Endothelial cell of umbilical vein (primary cell): Measurements from ENCODE around the gene LMF1. TPM values are rescaled to one million over a fixed set of nuclear protein-coding genes. Genes with fewer than 3 reads are reported as not detected.

Source experiments
- BruUV-seq: library from RNA; stranded (reverse); fragments of 400-500 nt; replicated peaks from 2 replicates; lab custom pipeline; 2021; lab: Mats Ljungman, UMichigan
- CTCF ChIA-PET: fragments of 300-600, 350-600 bp; sonication (Branson Sonifier 250); formaldehyde crosslinking; loops from one replicate; lab custom pipeline; 2021; ENCODE audit warnings: antibody characterized with exemption, inconsistent platforms; lab: Charles Lee
- POLR2A ChIA-PET: fragments of 300-600, 350-600 bp; sonication (Branson Sonifier 250); formaldehyde crosslinking; loops from one replicate; lab custom pipeline; 2021; ENCODE audit warnings: antibody characterized with exemption, inconsistent platforms; lab: Charles Lee
- DNase-seq: peaks from one replicate; pipeline ENCODE4 v3.0.0-alpha.2; 2011; ENCODE audit warnings: low read depth, low spot score
- FAIRE-seq: peaks from 2 replicates; lab custom pipeline; 2011; peaks lifted over from hg19 to GRCh38; lab: Jason Lieb, UNC
- H2AFZ ChIP-seq: 2 replicates; pipeline ENCODE4 v1.6.0; 2012; ENCODE audit warnings: low read depth, low read length, control low read depth, inconsistent platforms
- H3K27ac ChIP-seq: 2 replicates; pipeline ENCODE4 v1.5.1; 2011; ENCODE audit warnings: low read depth, mild to moderate bottlenecking, control low read depth, low read length, moderate library complexity; ENCODE audit not compliant: insufficient read depth
- H3K27me3 ChIP-seq, 2 experiments: 2 replicates each; pipeline versions ENCODE4 v1.6.0 to v1.6.1; 2011; ENCODE audit warnings: low read length in 2 of 2, mixed read lengths in 1 of 2; ENCODE audit not compliant: control insufficient read depth in 2 of 2, insufficient read depth in 2 of 2
- H3K36me3 ChIP-seq, 2 experiments: 2 replicates in 1 of 2; 3 replicates in 1 of 2; pipeline ENCODE4 v1.5.1; 2011; ENCODE audit warnings: low read length in 2 of 2, mild to moderate bottlenecking in 1 of 2, moderate library complexity in 1 of 2; ENCODE audit not compliant: control insufficient read depth in 2 of 2, insufficient read depth in 2 of 2; ENCODE audit errors: extremely low read depth in 1 of 2
- H3K4me1 ChIP-seq: 3 replicates; pipeline ENCODE4 v1.5.1; 2011; ENCODE audit warnings: mild to moderate bottlenecking, low read length; ENCODE audit not compliant: control insufficient read depth, insufficient read depth; ENCODE audit errors: extremely low read depth
- H3K4me2 ChIP-seq: 2 replicates; pipeline ENCODE4 v1.6.1; 2011; ENCODE audit warnings: low read length, control low read depth, mixed read lengths; ENCODE audit not compliant: insufficient read depth
- H3K4me3 ChIP-seq, 3 experiments: fragments of 200-600 bp in 1 of 3; sonication (generic), shearing (Covaris generic) in 1 of 3; replicated peaks in 1 of 3; 2 replicates each; pipeline ENCODE4 v1.5.1; 2011 to 2016; ENCODE audit warnings: control low read depth in 3 of 3, low read length in 3 of 3, mild to moderate bottlenecking in 2 of 3, inconsistent platforms in 1 of 3, low read depth in 1 of 3, moderate library complexity in 1 of 3; ENCODE audit not compliant: insufficient read depth in 1 of 3
- H3K79me2 ChIP-seq: 2 replicates; pipeline ENCODE4 v1.6.0; 2012; ENCODE audit warnings: low read length, inconsistent platforms; ENCODE audit not compliant: control insufficient read depth, insufficient read depth
- H3K9ac ChIP-seq: replicated peaks from 2 replicates; pipeline ENCODE3; 2011; ENCODE audit warnings: low read length, control low read depth; ENCODE audit not compliant: insufficient read depth; ENCODE audit errors: extremely low read depth
- H3K9me1 ChIP-seq: replicated peaks from 3 replicates; pipeline ENCODE4 v1.6.0; 2011; ENCODE audit warnings: mild to moderate bottlenecking, low read length; ENCODE audit not compliant: control insufficient read depth, insufficient read depth; ENCODE audit errors: extremely low read depth
- H3K9me3 ChIP-seq: replicated peaks from 2 replicates; pipeline ENCODE4 v1.5.1; 2012; ENCODE audit warnings: low read length, inconsistent platforms; ENCODE audit not compliant: control insufficient read depth, insufficient read depth
- H4K20me1 ChIP-seq: replicated peaks from 2 replicates; pipeline ENCODE3; 2011; ENCODE audit warnings: mild to moderate bottlenecking, low read length; ENCODE audit not compliant: control insufficient read depth, insufficient read depth; ENCODE audit errors: extremely low read depth
- FOS ChIP-seq: IDR thresholded peaks from 2 replicates; pipeline ENCODE4 v1.6.1; 2011; ENCODE audit warnings: mild to moderate bottlenecking, low read length, moderate library complexity, borderline replicate concordance; ENCODE audit not compliant: insufficient read depth
- GATA2 ChIP-seq: IDR thresholded peaks from 2 replicates; pipeline ENCODE4 v1.7.0; 2011; ENCODE audit warnings: low read depth, mild to moderate bottlenecking, moderate library complexity, mixed read lengths, low read length; ENCODE audit not compliant: insufficient read length, insufficient read depth
- JUN ChIP-seq: IDR thresholded peaks from 2 replicates; pipeline ENCODE4 v1.6.1; 2011; ENCODE audit warnings: borderline replicate concordance, low read depth; ENCODE audit not compliant: insufficient read length, insufficient read depth
- MAX ChIP-seq: IDR thresholded peaks from 2 replicates; pipeline ENCODE4 v1.6.1; 2011; ENCODE audit not compliant: insufficient read depth, insufficient read length
- MYC ChIP-seq: IDR thresholded peaks from one replicate; pipeline ENCODE4 v1.6.1; 2011; ENCODE audit warnings: mild to moderate bottlenecking, low read depth, low read length
- POLR2A ChIP-seq: IDR thresholded peaks from 2 replicates; pipeline ENCODE4 v1.6.1; 2012; ENCODE audit warnings: low read depth, mild to moderate bottlenecking, control low read depth, low read length
- POLR2AphosphoS5 ChIP-seq: IDR thresholded peaks from 2 replicates; pipeline ENCODE4 v1.6.1; 2012; ENCODE audit warnings: low read depth, mild to moderate bottlenecking, control low read depth, low read length, moderate library complexity; ENCODE audit not compliant: insufficient read depth
- dilution Hi-C: fragments of 300-500 bp; cut with MboI; formaldehyde crosslinking; loops from one replicate; pipeline ENCODE4 v1.15.0; 2019; ENCODE audit warnings: low sequenced_read_pairs; ENCODE audit not compliant: extremely low pct_ligation_motif_present
- intact Hi-C: fragments of 100-400 bp; cut with micrococcal nuclease; formaldehyde crosslinking; loops from one replicate; pipeline ENCODE4 v1.10.0; 2022
- polyA plus RNA-seq, 4 experiments: library from polyadenylated mRNA; depleted of rRNA in 3 of 4; stranded (reverse) in 3 of 4; unstranded in 1 of 4; fragments of >200 nt; gene quantifications; 2 replicates each; pipeline versions ENCODE4 v1.2.1 to v1.2.3, GENCODE V29; 2011 to 2012; ENCODE audit warnings: missing spikeins in 1 of 4
- total RNA-seq: library from RNA; stranded (reverse); gene quantifications from 2 replicates; pipeline ENCODE4 v1.2.3, GENCODE V29; 2021

Gene LMF1
- total and polyA plus RNA-seq, 2 donors (not counting 3 experiments of a cell fraction or from before 2014, with no cell fraction given) = 17.8 TPM

- H3K27me3 ChIP-seq = no peaks in the 10 kb centered on the region
- no peak overlapping the region for H3K9ac ChIP-seq
- H3K9me3 ChIP-seq = no peaks in the 10 kb centered on the region
- H3K4me1 ChIP-seq = no peaks in the 10 kb centered on the region
- POLR2A ChIA-PET = no interaction called here
- CTCF ChIA-PET = no interaction called here
- dilution Hi-C loops = no loop called here
- H3K27ac ChIP-seq = no peak overlapping the region
- no peaks in the 10 kb centered on the region for H4K20me1 ChIP-seq
- no peak for FAIRE-seq
- H2AFZ ChIP-seq = no peak overlapping the region
- intact Hi-C loops = no loop called here
- no peak overlapping the region for H3K4me3 ChIP-seq
- no peak overlapping the region for H3K4me2 ChIP-seq
- BruUV-seq = no TSS peak
- H3K9me1 ChIP-seq = no peaks in the 10 kb centered on the region
- TF ChIP-seq JUN = no peak
- no peak for TF ChIP-seq POLR2A
- TF ChIP-seq GATA2 = no peak
- TF ChIP-seq POLR2AphosphoS5 = no peak
- TF ChIP-seq MAX = no peak
- TF ChIP-seq MYC = no peak
- no peak for TF ChIP-seq FOS
- no peak for DNase-seq
- H3K36me3 ChIP-seq = no peaks in the 10 kb centered on the region
- H3K79me2 ChIP-seq = no peaks in the 10 kb centered on the region
Measured at GRCh38 chr16:856811-857210, 114.0 kb downstream of the LMF1 start.

GRCh38 chr16:856101-856500 is 114.7 kb downstream of the LMF1 start:
- dilution Hi-C loops = no loop called here
- BruUV-seq = no TSS peak

More at GRCh38 chr16:856101-856500, 114.7 kb downstream of the LMF1 start:
- no peak overlapping the region for H3K27ac ChIP-seq
- H3K9me1 ChIP-seq = no peaks in the 10 kb centered on the region
- no peaks in the 10 kb centered on the region for H3K27me3 ChIP-seq
- CTCF ChIA-PET = no interaction called here
- no peak overlapping the region for H3K9ac ChIP-seq
- no peaks in the 10 kb centered on the region for H3K4me1 ChIP-seq
- H3K36me3 ChIP-seq = no peaks in the 10 kb centered on the region
- no peak overlapping the region for H3K4me2 ChIP-seq
- peaks cover under 1% of the 10 kb centered on the region for H3K9me3 ChIP-seq
- no peaks in the 10 kb centered on the region for H4K20me1 ChIP-seq
- POLR2A ChIA-PET = no interaction called here
- intact Hi-C loops = no loop called here
- FAIRE-seq (no peak), DNase-seq (no peak)
- H3K4me3 ChIP-seq = no peak overlapping the region
- no peak for TF ChIP-seq FOS
- no peaks in the 10 kb centered on the region for H3K79me2 ChIP-seq
- H2AFZ ChIP-seq = no peak overlapping the region
